ENCODE data around the gene ASCC1.

- TF ChIP-seq POLR2A (IDR thresholded peaks at IDR 0.05) (no peak), CTCF (IDR thresholded peaks at IDR 0.05) (no peak)
Observed at GRCh38 chr10:72219235-72219814, 3.2 kb upstream of the ASCC1 start.
